Measurements from ENCODE around the gene CENPP. TPM values are rescaled to one million over a fixed set of nuclear protein-coding genes. Genes with fewer than 3 reads are reported as not detected.

Gene CENPP
- total RNA-seq, 2 donors from 2014 or later = 1.1 to 1.2 TPM

- H3K4me1 ChIP-seq = peaks cover 0 to 18% of the 10 kb centered on the region in 2 donors
- H3K9me3 ChIP-seq = no peaks in the 10 kb centered on the region
- no peak overlapping the region for H3K4me3 ChIP-seq
- no peak for DNase-seq (ENCODE audit: low spot score)
- no peaks in the 10 kb centered on the region for H3K27me3 ChIP-seq
- no peak overlapping the region for H3K27ac ChIP-seq
- H3K36me3 ChIP-seq = peaks cover 12% of the 10 kb centered on the region
- TF ChIP-seq, protein P1, sequence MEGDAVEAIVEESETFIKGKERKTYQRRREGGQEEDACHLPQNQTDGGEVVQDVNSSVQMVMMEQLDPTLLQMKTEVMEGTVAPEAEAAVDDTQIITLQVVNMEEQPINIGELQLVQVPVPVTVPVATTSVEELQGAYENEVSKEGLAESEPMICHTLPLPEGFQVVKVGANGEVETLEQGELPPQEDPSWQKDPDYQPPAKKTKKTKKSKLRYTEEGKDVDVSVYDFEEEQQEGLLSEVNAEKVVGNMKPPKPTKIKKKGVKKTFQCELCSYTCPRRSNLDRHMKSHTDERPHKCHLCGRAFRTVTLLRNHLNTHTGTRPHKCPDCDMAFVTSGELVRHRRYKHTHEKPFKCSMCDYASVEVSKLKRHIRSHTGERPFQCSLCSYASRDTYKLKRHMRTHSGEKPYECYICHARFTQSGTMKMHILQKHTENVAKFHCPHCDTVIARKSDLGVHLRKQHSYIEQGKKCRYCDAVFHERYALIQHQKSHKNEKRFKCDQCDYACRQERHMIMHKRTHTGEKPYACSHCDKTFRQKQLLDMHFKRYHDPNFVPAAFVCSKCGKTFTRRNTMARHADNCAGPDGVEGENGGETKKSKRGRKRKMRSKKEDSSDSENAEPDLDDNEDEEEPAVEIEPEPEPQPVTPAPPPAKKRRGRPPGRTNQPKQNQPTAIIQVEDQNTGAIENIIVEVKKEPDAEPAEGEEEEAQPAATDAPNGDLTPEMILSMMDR (IDR thresholded peaks at IDR 0.05) = no peak
Measured at GRCh38 chr9:92290785-92291429, 34.8 kb upstream of the CENPP start.

GRCh38 chr9:92291577-92291976 is 34.2 kb upstream of the CENPP start:
- TF ChIP-seq, protein P1 (IDR thresholded peaks at IDR 0.05) = no peak
- Histone ChIP-seq H3K4me1 (peaks cover 0 to 18% of the 10 kb centered on the region in 2 donors), H3K27ac (no peak overlapping the region), H3K9me3 (no peaks in the 10 kb centered on the region), H3K27me3 (no peaks in the 10 kb centered on the region), H3K36me3 (peaks cover 5% of the 10 kb centered on the region), H3K4me3 (no peak overlapping the region)
- DNase-seq (ENCODE audit: low spot score) = no peak

DNA sequence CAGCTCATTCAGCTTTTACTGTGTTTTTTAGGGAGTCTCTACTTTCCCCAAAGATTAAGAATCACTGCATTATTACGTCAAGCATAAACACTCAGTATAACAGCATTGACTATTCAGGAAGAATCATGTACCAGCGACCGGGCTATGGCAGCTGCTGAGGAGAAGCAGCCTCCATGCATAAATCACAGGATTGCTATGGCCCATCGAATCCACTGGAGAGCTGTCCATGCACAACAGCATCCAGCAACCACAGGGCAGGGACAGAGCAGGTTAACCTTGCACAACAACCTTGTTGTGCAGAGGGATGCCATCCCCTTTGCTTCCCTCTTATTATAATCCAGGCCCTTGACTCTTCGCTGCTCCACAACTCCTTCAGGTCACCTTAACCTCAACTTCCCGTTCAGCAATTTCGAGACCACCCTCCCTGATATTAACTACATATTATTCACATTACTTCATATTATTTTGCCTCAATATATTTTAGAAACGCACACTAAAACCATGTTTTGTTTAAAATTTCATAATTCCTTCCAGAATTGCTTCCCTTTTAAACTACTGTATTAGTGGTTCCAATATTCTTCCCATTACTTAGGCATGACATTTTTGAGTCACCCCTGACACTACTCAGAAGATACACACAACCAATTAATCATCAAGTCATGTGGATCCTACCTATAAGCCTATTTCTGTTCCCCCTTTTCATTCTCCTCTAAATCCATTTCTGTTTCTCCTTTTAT is 33.2 kb upstream of the CENPP start:
- H3K27me3 ChIP-seq = no peaks in the 10 kb centered on the region
- H3K27ac ChIP-seq = peak overlapping the region in 1 of 2 donors; percentile 71
- DNase-seq (ENCODE audit: low spot score) = no peak
- no peaks in the 10 kb centered on the region for H3K9me3 ChIP-seq
- TF ChIP-seq, protein P1 (IDR thresholded peaks at IDR 0.05) = no peak
- peaks cover 0 to 18% of the 10 kb centered on the region in 2 donors for H3K4me1 ChIP-seq
- peaks cover 7% of the 10 kb centered on the region for H3K36me3 ChIP-seq
- H3K4me3 ChIP-seq = peak overlapping the region; percentile 69 to 93

GRCh38 chr9:92293075-92293354 is 32.7 kb upstream of the CENPP start:
- H3K36me3 ChIP-seq = peaks cover 13% of the 10 kb centered on the region
- TF ChIP-seq, protein P1 (IDR thresholded peaks at IDR 0.05) = no peak
- H3K4me1 ChIP-seq = peaks cover 0 to 18% of the 10 kb centered on the region in 2 donors
- peak overlapping the region; percentile 68 to 71 for H3K27ac ChIP-seq
- no peaks in the 10 kb centered on the region for H3K27me3 ChIP-seq
- H3K4me3 ChIP-seq = peak overlapping the region; percentile 69 to 93
- H3K9me3 ChIP-seq = no peaks in the 10 kb centered on the region
- no peak for DNase-seq (ENCODE audit: low spot score)

DNA sequence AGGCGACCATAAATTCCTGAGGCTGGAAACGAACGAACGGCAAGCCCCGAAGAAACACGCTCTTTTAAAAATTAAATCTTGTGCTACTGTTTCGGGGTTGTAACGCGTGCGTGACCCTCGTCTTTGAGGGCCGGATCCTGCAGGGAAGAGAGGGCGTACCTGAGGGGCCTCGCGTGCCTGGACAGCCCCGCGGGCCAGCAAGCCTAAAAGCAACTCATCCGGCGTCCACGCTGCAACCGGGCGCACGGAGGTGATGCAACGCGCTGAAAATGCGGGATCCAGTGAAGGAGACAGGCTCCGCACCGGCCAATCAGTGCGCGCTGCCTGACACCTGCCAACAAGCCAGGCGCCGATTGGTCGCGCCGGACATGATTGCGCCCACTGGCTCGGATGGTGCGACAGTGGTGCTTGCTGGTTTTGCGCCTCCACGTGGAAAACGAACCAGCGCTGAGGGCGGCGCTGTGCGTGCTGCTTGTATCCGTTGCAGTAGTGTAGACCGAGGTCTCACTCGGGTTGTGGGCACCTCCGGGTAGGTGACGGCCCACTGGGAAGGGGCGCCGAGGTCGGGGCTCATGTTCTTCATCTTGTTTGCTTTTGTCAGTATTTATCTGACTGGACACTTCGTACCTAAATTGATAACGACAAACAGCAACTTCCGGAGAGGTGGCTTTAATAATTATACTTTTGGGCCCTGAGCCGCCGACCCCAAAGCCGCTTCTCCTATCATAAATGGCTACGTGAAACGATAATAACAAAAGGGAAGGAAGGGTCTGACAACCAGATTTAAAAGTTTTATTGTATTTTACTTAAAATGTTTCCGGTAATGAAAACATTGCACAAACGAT is 32.1 kb upstream of the CENPP start, which contains the start of gene IARS1:
Gene IARS1, minus strand, starts transcription at position 246 of the 845 bp plus-strand sequence. CDS start 4,278 bp downstream, outside the sequence.
- Histone ChIP-seq H3K4me1 (peaks cover 0 to 18% of the 10 kb centered on the region in 2 donors), H3K9me3 (no peaks in the 10 kb centered on the region), H3K4me3 (peak within 1 kb of the TSS; percentile 69 to 93), H3K27ac (peak within 1 kb of the TSS; percentile 68 to 71), H3K36me3 (peaks cover 19% of the 10 kb centered on the region), H3K27me3 (no peaks in the 10 kb centered on the region)
- peak; percentile 100 for DNase-seq (ENCODE audit: low spot score)
- TF ChIP-seq, protein P1 (IDR thresholded peaks at IDR 0.05) = peak; percentile 13 to 56

All from right atrium auricular region (tissue), 2 donors.